Measurements from ENCODE around the gene DBNDD1. TPM values are rescaled to one million over a fixed set of nuclear protein-coding genes. Genes with fewer than 3 reads are reported as not detected.

Gene DBNDD1
- total RNA-seq, 2 experiments from 2014 or later: 0.81 to 0.94 TPM

GRCh38 chr16:90046971-90047713, 27.9 kb upstream of the DBNDD1 start:
- Mint-ChIP-seq H3K4me3 (no peak overlapping the region), H3K27ac (no peak overlapping the region), H3K27me3 (peaks cover 5% of the 10 kb centered on the region), H3K4me1 (ENCODE audit: low read depth) (peaks cover 7% of the 10 kb centered on the region), H3K9me3 (peaks cover 3% of the 10 kb centered on the region), H3K36me3 (peaks cover 6% of the 10 kb centered on the region)
- POLR2A ChIA-PET: no interaction called here
- no peak for DNase-seq
- intact Hi-C loops (cut with micrococcal nuclease): no loop called here
- CTCF ChIA-PET: interaction anchor here (0.5 to 1.1 kb wide), 2 partner anchors 34 to 99 kb away, joined by 3 read pairs; no protein-coding TSS in a partner anchor

- POLR2A ChIA-PET: no interaction called here
- Mint-ChIP-seq H3K27ac (no peak overlapping the region), H3K36me3 (peaks cover 6% of the 10 kb centered on the region), H3K9me3 (no peaks in the 10 kb centered on the region), H3K4me3 (no peak overlapping the region), H3K27me3 (peaks cover 5% of the 10 kb centered on the region), H3K4me1 (ENCODE audit: low read depth) (peaks cover 7% of the 10 kb centered on the region)
- no peak for DNase-seq
- intact Hi-C loops (cut with micrococcal nuclease): no loop called here
- CTCF ChIA-PET: interaction anchor here (0.5 kb wide), 1 partner anchor 98 kb away, joined by 3 read pairs; no protein-coding TSS in a partner anchor
These were observed 27.1 kb upstream of the DBNDD1 start for GRCh38 chr16:90046122-90046970.

GRCh38 chr16:90044111-90044551, 24.9 kb upstream of the DBNDD1 start:
- POLR2A ChIA-PET: no interaction called here
- intact Hi-C loops (cut with micrococcal nuclease): no loop called here
- Mint-ChIP-seq H3K4me3 (no peak overlapping the region), H3K27ac (no peak overlapping the region), H3K9me3 (no peaks in the 10 kb centered on the region), H3K4me1 (ENCODE audit: low read depth) (peaks cover 7% of the 10 kb centered on the region), H3K27me3 (peaks cover 5% of the 10 kb centered on the region), H3K36me3 (peaks cover 6% of the 10 kb centered on the region)
- CTCF ChIA-PET: no interaction called here
- DNase-seq: no peak

- Mint-ChIP-seq H3K27ac (no peak overlapping the region), H3K36me3 (peaks cover 6% of the 10 kb centered on the region), H3K4me3 (no peak overlapping the region), H3K4me1 (ENCODE audit: low read depth) (peaks cover 7% of the 10 kb centered on the region), H3K27me3 (peaks cover 5% of the 10 kb centered on the region), H3K9me3 (no peaks in the 10 kb centered on the region)
- ChIA-PET CTCF (no interaction called here), POLR2A (no interaction called here)
- no peak for DNase-seq
- intact Hi-C loops (cut with micrococcal nuclease): no loop called here
These were observed 24.3 kb upstream of the DBNDD1 start for GRCh38 chr16:90043526-90043925.

GRCh38 chr16:90042946-90043514, 23.8 kb upstream of the DBNDD1 start:
- peaks cover 5% of the 10 kb centered on the region for H3K27me3 Mint-ChIP-seq
- H3K9me3 Mint-ChIP-seq: no peaks in the 10 kb centered on the region
- no peak overlapping the region for H3K27ac Mint-ChIP-seq

GRCh38 chr16:90041896-90042473, 22.7 kb upstream of the DBNDD1 start:
- Mint-ChIP-seq H3K36me3 (peaks cover 8% of the 10 kb centered on the region), H3K27me3 (peaks cover 5% of the 10 kb centered on the region), H3K4me3 (no peak overlapping the region), H3K9me3 (no peaks in the 10 kb centered on the region), H3K4me1 (ENCODE audit: low read depth) (peaks cover 4% of the 10 kb centered on the region), H3K27ac (no peak overlapping the region)
- POLR2A ChIA-PET: no interaction called here
- CTCF ChIA-PET: no interaction called here
- intact Hi-C loops (cut with micrococcal nuclease): no loop called here
- DNase-seq: no peak

More at GRCh38 chr16:90042946-90043514, 23.8 kb upstream of the DBNDD1 start:
- DNase-seq: no peak
- H3K4me1 Mint-ChIP-seq (ENCODE audit: low read depth): peaks cover 4% of the 10 kb centered on the region
- POLR2A ChIA-PET: no interaction called here
- CTCF ChIA-PET: no interaction called here
- intact Hi-C loops (cut with micrococcal nuclease): no loop called here
- no peak overlapping the region for H3K4me3 Mint-ChIP-seq
- H3K36me3 Mint-ChIP-seq: peaks cover 6% of the 10 kb centered on the region

GRCh38 chr16:90040152-90041023, 21.1 kb upstream of the DBNDD1 start:
- no peaks in the 10 kb centered on the region for H3K27me3 Mint-ChIP-seq
- no peak for DNase-seq
- no peaks in the 10 kb centered on the region for H3K9me3 Mint-ChIP-seq
- no peak overlapping the region for H3K4me3 Mint-ChIP-seq
- CTCF ChIA-PET: no interaction called here
- intact Hi-C loops (cut with micrococcal nuclease): no loop called here
- H3K27ac Mint-ChIP-seq: no peak overlapping the region
- POLR2A ChIA-PET: no interaction called here
- no peaks in the 10 kb centered on the region for H3K4me1 Mint-ChIP-seq (ENCODE audit: low read depth)
- H3K36me3 Mint-ChIP-seq: peaks cover 11% of the 10 kb centered on the region

GRCh38 chr16:90037276-90037675, 18.0 kb upstream of the DBNDD1 start:
- Mint-ChIP-seq H3K27ac (no peak overlapping the region), H3K36me3 (peaks cover 12% of the 10 kb centered on the region), H3K9me3 (peaks cover 2% of the 10 kb centered on the region), H3K4me3 (no peak overlapping the region), H3K27me3 (no peaks in the 10 kb centered on the region), H3K4me1 (ENCODE audit: low read depth) (no peaks in the 10 kb centered on the region)
- intact Hi-C loops (cut with micrococcal nuclease): no loop called here
- POLR2A ChIA-PET: no interaction called here
- DNase-seq: no peak
- CTCF ChIA-PET: interaction anchor here (1.5 kb wide), 1 partner anchor 45 kb away, joined by 6 read pairs; no protein-coding TSS in a partner anchor

- POLR2A ChIA-PET: no interaction called here
- peaks cover 9% of the 10 kb centered on the region for H3K9me3 Mint-ChIP-seq
- no peak overlapping the region for H3K27ac Mint-ChIP-seq
- no peaks in the 10 kb centered on the region for H3K27me3 Mint-ChIP-seq
- DNase-seq: no peak
- peaks cover 21% of the 10 kb centered on the region for H3K36me3 Mint-ChIP-seq
- H3K4me1 Mint-ChIP-seq (ENCODE audit: low read depth): no peaks in the 10 kb centered on the region
- CTCF ChIA-PET: no interaction called here
- intact Hi-C loops (cut with micrococcal nuclease): no loop called here
- no peak overlapping the region for H3K4me3 Mint-ChIP-seq
These were observed 16.6 kb upstream of the DBNDD1 start for GRCh38 chr16:90035902-90036301.

GRCh38 chr16:90034504-90034903, 15.2 kb upstream of the DBNDD1 start:
- CTCF ChIA-PET: no interaction called here
- H3K27ac Mint-ChIP-seq: no peak overlapping the region
- no peaks in the 10 kb centered on the region for H3K4me1 Mint-ChIP-seq (ENCODE audit: low read depth)
- H3K36me3 Mint-ChIP-seq: peaks cover 21% of the 10 kb centered on the region
- DNase-seq: no peak
- POLR2A ChIA-PET: no interaction called here
- no peak overlapping the region for H3K4me3 Mint-ChIP-seq
- intact Hi-C loops (cut with micrococcal nuclease): no loop called here
- no peaks in the 10 kb centered on the region for H3K27me3 Mint-ChIP-seq
- peaks cover 9% of the 10 kb centered on the region for H3K9me3 Mint-ChIP-seq

- POLR2A ChIA-PET: no interaction called here
- no peak overlapping the region for H3K27ac Mint-ChIP-seq
These were observed 14.1 kb upstream of the DBNDD1 start for GRCh38 chr16:90033387-90033786.

More at GRCh38 chr16:90033387-90033786, 14.1 kb upstream of the DBNDD1 start:
- Mint-ChIP-seq H3K9me3 (peaks cover 9% of the 10 kb centered on the region), H3K27me3 (no peaks in the 10 kb centered on the region), H3K36me3 (peaks cover 21% of the 10 kb centered on the region), H3K4me1 (ENCODE audit: low read depth) (no peaks in the 10 kb centered on the region), H3K4me3 (no peak overlapping the region)
- CTCF ChIA-PET: interaction anchor here (0.9 kb wide), 1 partner anchor 14 kb away, joined by 3 read pairs; the partner anchor contains the start of gene DBNDD1
- intact Hi-C loops (cut with micrococcal nuclease): no loop called here
- DNase-seq: no peak
